Skeletal muscle tissue (tissue), 4 donors: Measurements from ENCODE around the gene ROGDI. TPM values are rescaled to one million over a fixed set of nuclear protein-coding genes. Genes with fewer than 3 reads are reported as not detected.

Experiments
- H3K27ac ChIP-seq: one replicate; pipeline ENCODE4 v1.7.0; 2013; ENCODE audit warnings: mild to moderate bottlenecking, low read depth, low read length, inconsistent platforms
- H3K27me3 ChIP-seq, 3 donors: one replicate each; pipeline ENCODE4 v1.7.0; 2013; ENCODE audit warnings: low read length in 3 of 3; ENCODE audit not compliant: control insufficient read depth in 3 of 3, insufficient read depth in 3 of 3
- H3K36me3 ChIP-seq, 3 donors: one replicate each; pipeline ENCODE4 v1.7.0; 2013; ENCODE audit warnings: low read length in 3 of 3; ENCODE audit not compliant: control insufficient read depth in 3 of 3, insufficient read depth in 3 of 3
- H3K4me1 ChIP-seq, 3 donors: one replicate each; pipeline ENCODE4 v1.7.0; 2013; ENCODE audit warnings: low read length in 3 of 3, mild to moderate bottlenecking in 3 of 3; ENCODE audit not compliant: control insufficient read depth in 3 of 3, insufficient read depth in 3 of 3
- H3K4me3 ChIP-seq, 3 donors: one replicate each; pipeline ENCODE4 v1.7.0; 2013; ENCODE audit warnings: low read length in 3 of 3
- H3K9ac ChIP-seq, 3 donors: one replicate each; pipeline ENCODE4 v1.7.0; 2013; ENCODE audit warnings: low read length in 3 of 3, mild to moderate bottlenecking in 3 of 3, moderate library complexity in 2 of 3, low read depth in 1 of 3
- H3K9me3 ChIP-seq, 3 donors: one replicate each; pipeline ENCODE4 v1.7.0; 2013; ENCODE audit warnings: low read length in 3 of 3; ENCODE audit not compliant: control insufficient read depth in 3 of 3
- total RNA-seq: library from RNA; depleted of rRNA; stranded (reverse); fragments of >200 nt; gene quantifications from one replicate; pipeline ENCODE4 v1.2.3, GENCODE V29; 2014
- donor health status: Osteomylitis.

The ROGDI gene
- total RNA-seq, 1 donor from 2014 or later = 13.0 TPM

DNA sequence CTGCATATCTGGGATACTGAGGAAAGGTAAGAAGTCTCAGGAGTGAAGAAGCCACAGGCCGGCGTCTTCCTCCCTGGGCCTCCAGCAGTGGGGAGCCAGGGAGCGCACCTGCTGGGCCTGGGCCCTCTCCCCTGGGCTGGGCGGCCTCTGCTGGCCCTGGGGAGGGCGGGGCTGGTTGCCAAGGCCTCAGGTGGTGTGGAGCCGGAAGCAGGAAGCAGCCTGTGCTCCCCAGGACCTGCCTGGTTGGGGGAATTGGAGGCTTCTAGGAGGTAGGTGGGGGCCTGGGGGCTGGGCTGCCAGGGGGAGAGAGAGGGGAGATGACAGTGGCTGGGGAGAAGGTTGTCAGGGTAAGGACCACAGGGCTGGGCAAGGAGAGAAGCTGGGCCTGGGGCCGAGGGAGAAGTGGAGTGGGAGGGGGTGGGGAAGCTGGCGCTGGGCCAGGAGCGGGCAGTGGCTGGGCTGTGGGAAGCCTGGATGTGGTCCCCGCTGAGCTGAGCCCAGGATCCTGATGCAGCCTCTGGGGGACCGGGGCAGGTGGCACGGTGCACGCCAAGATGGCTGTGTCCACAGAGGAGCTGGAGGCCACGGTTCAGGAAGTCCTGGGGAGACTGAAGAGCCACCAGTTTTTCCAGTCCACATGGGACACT, 7.1 kb downstream of the ROGDI start, which contains the start of gene SMIM22:
TSS of gene SMIM22 (plus strand) at position 189 of the 647 bp plus-strand sequence. CDS start at position 555, 366 bp downstream.
- Histone ChIP-seq H3K36me3 (peaks cover 20 to 26% (median 21%) of the 10 kb centered on the region in 3 donors), H3K27me3 (no peaks in the 10 kb centered on the region), H3K4me3 (no peak within 1 kb of the TSS), H3K9me3 (no peaks in the 10 kb centered on the region), H3K9ac (no peak within 1 kb of the TSS), H3K27ac (no peak within 1 kb of the TSS), H3K4me1 (peaks cover 0 to 1% (median 0%) of the 10 kb centered on the region in 3 donors)

DNA sequence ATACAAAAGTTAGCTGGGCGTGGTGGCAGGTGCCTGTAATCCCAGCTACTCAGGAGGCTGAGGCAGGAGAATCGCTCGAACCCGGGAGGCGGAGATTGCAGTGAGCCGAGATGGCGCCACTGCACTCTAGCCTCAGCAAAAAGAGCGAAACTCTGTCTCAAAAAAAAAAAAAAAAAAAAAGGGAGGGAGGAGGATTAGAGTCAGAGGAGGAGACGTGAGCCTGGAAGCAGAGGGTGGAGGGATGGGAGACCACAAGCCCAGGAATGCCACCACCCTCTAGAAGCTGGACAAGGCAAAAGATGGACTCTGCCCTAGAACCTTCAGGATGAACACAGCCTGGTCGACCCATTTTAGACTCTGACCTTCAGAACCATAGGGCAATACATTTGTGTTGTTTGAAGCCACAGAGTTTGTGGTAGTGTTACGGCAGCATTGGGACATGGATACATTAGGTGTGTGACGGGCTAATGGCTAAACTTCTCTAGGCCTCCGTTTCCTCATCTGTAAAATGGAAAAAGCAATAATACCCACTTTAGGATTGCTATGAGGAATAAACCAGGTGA, 9.4 kb downstream of the ROGDI start:
- Histone ChIP-seq H3K27ac (no peak overlapping the region), H3K4me3 (no peak overlapping the region), H3K9ac (no peak overlapping the region), H3K4me1 (no peaks in the 10 kb centered on the region), H3K27me3 (no peaks in the 10 kb centered on the region), H3K9me3 (no peaks in the 10 kb centered on the region), H3K36me3 (peaks cover 5 to 10% (median 8%) of the 10 kb centered on the region in 3 donors)

DNA sequence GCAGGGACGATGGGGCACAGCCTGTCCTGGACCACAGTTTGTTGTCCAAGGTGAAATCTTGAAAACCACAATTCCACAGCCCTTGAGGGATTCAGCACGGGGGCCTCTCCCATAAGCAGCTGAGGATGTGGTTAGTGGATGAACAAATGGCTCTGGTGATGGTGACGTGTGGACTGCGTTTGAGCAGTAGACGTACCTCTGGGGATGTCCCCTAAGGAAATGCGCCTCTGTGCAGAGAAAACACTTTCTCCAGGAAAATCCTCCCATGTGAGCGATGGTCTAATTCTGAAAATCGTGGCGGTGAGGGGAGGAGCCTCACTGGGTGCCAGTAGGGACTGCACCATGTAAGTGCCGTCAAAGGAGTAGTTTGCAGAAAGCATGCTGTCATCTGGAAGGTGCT, 11.6 kb downstream of the ROGDI start:
- Histone ChIP-seq H3K9me3 (no peaks in the 10 kb centered on the region), H3K27ac (no peak overlapping the region), H3K27me3 (no peaks in the 10 kb centered on the region), H3K4me1 (no peaks in the 10 kb centered on the region), H3K9ac (no peak overlapping the region), H3K36me3 (no peaks in the 10 kb centered on the region), H3K4me3 (no peak overlapping the region)

DNA sequence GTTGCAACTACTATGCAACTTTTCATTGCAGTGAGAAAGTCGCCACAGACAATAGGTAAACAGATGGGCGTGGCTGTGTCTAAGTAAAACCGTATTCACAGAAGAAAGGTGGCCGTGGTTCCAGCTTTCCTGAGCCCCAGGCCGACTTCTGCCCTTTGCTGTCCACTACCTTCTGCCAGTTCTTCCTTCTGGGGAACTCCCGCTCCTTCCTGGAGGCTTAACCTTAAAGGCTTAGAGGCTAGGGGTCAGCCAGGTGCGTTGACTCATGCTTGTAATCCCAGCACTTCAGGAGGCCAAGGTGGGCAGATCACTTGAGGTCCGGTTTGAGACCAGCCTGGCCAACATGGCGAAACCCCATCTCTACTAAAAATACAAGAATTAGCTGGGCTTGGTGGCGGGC, 12.2 kb downstream of the ROGDI start:
- Histone ChIP-seq H3K9me3 (no peaks in the 10 kb centered on the region), H3K27ac (no peak overlapping the region), H3K4me1 (no peaks in the 10 kb centered on the region), H3K36me3 (no peaks in the 10 kb centered on the region), H3K9ac (no peak overlapping the region), H3K4me3 (no peak overlapping the region), H3K27me3 (no peaks in the 10 kb centered on the region)

DNA sequence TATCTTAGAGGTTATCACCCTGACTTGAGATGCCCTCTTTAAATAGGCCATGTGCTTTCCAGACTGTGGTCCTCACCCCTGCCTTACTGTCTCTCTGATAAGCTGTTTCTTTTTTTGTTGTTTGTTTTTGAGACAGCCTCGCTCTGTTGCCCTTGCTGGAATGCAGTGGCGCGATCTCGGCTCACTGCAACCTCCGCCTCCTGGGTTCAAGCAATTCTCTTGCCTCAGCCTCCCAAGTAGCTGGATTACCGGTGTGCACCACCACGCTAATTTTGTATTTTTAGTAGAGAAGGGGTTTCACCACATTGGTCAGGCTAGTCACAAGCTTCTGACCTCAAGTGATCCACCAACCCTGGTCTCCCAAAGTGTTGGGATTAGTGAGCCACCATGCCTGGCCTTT, 13.5 kb downstream of the ROGDI start:
- Histone ChIP-seq H3K4me3 (no peak overlapping the region), H3K36me3 (no peaks in the 10 kb centered on the region), H3K4me1 (no peaks in the 10 kb centered on the region), H3K9me3 (no peaks in the 10 kb centered on the region), H3K9ac (no peak overlapping the region), H3K27me3 (no peaks in the 10 kb centered on the region), H3K27ac (no peak overlapping the region)

DNA sequence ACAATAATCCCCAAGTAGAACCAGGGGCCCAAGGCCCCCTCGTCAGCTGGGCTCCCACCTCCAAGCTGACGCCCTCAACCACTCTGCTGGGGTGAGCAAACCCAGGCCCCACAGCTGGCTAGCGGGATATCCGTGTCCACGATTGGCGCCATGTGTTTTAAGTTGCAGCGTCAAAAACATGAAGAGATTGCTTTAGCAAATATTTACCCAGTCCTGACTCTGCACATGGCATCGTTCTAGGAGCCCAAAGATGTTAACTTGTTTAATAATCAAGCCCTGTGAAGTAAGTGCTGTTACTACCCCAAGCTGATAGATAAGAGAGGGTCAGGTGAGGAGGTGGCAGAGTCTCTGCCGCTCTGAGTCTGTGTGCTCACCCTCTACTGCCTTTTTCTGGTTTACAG, 13.9 kb downstream of the ROGDI start:
- H3K9me3 ChIP-seq = no peaks in the 10 kb centered on the region

DNA sequence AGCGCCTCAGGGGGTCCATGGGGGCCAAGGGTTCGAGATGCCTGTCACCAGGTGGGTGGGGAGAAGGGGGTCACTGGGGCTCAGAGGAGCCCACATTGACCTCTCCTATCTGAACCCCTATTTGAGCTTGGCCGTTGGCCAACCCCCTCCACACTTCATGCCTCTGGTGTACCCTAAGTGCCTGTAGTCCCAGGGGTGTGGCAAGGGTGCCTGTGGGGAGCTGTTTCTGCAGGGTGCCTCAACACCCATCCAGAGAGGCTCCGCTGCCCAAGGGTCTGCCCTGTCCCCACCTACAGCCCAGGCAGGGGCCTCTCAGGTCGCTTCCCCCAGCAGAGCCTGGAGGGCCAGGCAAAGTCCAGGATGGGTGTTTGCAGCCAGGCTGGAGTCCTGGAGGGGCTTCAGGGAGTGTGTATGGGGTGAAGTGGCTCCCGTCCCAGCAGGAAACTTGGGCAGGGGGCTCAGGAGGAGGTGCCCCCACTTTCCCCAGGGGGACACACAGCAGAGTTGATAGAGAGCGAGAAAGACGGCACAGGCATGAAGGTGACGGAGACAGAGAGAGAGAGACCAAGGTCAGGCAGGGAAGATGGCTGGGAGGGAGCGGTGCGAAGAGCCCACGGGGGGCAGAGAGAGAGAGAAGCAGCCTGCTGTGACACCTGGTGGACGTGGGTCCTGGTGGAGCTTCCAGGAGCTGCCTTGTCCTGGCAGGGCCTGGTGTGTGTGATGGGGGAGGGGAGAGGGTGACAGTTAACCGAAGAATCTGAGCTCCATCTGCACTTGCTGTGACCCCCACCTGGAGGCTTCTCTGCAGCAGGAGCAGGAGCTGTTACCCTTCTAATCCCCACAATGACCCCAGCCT, 14.6 kb downstream of the ROGDI start, which contains the start of gene SEPTIN12:
TSS of gene SEPTIN12 (minus strand) at position 719 of the 856 bp plus-strand sequence. CDS start at position 19, 700 bp downstream.
- Histone ChIP-seq H3K27me3 (no peaks in the 10 kb centered on the region), H3K9ac (no peak within 1 kb of the TSS), H3K4me3 (no peak within 1 kb of the TSS), H3K4me1 (no peaks in the 10 kb centered on the region), H3K36me3 (no peaks in the 10 kb centered on the region), H3K27ac (no peak within 1 kb of the TSS), H3K9me3 (no peaks in the 10 kb centered on the region)

More for the DNA sequence above, 13.9 kb downstream of the ROGDI start:
- Histone ChIP-seq H3K27ac (no peak overlapping the region), H3K4me3 (no peak overlapping the region), H3K27me3 (no peaks in the 10 kb centered on the region), H3K4me1 (no peaks in the 10 kb centered on the region), H3K36me3 (no peaks in the 10 kb centered on the region), H3K9ac (no peak overlapping the region)

DNA sequence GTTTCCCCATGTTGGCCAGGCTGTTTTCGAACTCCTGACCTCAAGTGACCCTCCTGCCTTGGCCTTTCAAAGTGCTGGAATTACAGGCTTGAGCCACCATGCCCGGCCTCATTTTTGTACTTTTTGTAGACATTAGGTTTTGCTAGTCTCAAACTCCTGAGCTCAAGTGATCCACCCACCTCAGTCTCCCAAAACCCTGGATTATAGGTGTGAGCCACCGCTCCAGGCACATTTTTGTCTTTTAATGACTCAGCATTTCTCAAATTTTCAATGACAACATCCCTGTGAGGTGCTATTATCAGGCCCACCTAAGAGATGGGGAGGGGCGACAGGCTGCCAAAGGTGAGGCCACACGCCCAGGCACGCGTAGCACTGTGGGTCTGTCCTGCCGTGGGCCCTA, 15.4 kb downstream of the ROGDI start:
- Histone ChIP-seq H3K4me1 (no peaks in the 10 kb centered on the region), H3K9me3 (no peaks in the 10 kb centered on the region), H3K4me3 (no peak overlapping the region), H3K9ac (no peak overlapping the region), H3K27ac (no peak overlapping the region), H3K36me3 (no peaks in the 10 kb centered on the region), H3K27me3 (no peaks in the 10 kb centered on the region)

DNA sequence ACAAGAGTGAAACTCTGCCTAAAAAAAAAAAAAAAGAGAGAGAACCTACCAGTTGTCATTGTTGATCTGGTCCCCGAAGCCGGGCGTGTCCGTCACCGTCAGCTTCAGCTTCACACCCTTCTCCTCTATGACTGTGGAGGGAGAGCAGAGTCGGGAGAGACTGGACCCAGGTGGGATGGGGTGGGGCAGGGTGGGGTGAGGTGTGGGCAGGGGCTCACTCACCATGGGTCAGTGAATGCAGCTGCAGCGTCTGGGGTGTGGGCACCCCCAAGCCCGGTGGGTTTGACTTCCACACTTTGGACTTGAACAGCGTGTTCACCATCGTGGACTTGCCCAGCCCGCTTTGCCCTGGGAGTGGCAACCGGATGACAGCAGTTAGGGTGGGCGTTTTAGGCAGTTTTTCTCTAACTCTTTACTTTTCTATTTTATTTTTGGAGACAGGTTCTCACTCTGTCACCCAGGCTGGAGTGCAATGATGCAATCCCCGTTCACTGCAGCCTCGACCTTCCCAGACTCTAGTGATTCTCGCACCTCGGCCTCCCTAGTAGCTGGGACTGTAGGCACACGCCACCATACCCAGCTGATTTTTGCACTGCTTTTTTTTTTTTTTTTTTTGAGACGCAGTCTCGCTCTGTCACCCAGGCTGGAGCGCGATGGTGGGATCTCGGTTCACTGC, 16.5 kb downstream of the ROGDI start:
- H3K4me1 ChIP-seq = no peaks in the 10 kb centered on the region
- H3K4me3 ChIP-seq = no peak overlapping the region
- no peaks in the 10 kb centered on the region for H3K27me3 ChIP-seq
- no peak overlapping the region for H3K27ac ChIP-seq
- no peak overlapping the region for H3K9ac ChIP-seq
- H3K36me3 ChIP-seq = no peaks in the 10 kb centered on the region
- no peaks in the 10 kb centered on the region for H3K9me3 ChIP-seq
